Smooth muscle cell (in vitro differentiated cells): ENCODE results near the gene IQCK. TPM values are rescaled to one million over a fixed set of nuclear protein-coding genes. Genes with fewer than 3 reads are reported as not detected.

Experiments used
- DNase-seq: peaks from one replicate; lab custom pipeline; 2025; ENCODE audit not compliant: unreplicated experiment; lab: John Stamatoyannopoulos, UW
- H2AFZ ChIP-seq: fragments of 200-600 bp; sonication (generic); 2 replicates; pipeline ENCODE4 v1.6.0; 2016; ENCODE audit warnings: antibody characterized with exemption, low read depth, mild to moderate bottlenecking
- H3F3A ChIP-seq: fragments of 200-600 bp; sonication (generic); 2 replicates; pipeline ENCODE4 v1.6.0; 2017; ENCODE audit warnings: antibody characterized with exemption, low read depth
- H3K27ac ChIP-seq: fragments of 200-600 bp; sonication (generic); 2 replicates; pipeline ENCODE4 v1.5.1; 2016; ENCODE audit warnings: low read depth, mild to moderate bottlenecking
- H3K27me3 ChIP-seq: fragments of 200-600 bp; sonication (generic); 2 replicates; pipeline ENCODE4 v1.6.1; 2016; ENCODE audit warnings: low read depth, mild to moderate bottlenecking
- H3K36me3 ChIP-seq: fragments of 200-600 bp; sonication (generic); 2 replicates; pipeline ENCODE4 v1.5.1; 2016; ENCODE audit warnings: low read depth
- H3K4me1 ChIP-seq: fragments of 200-600 bp; sonication (generic); 2 replicates; pipeline ENCODE4 v1.5.1; 2016; ENCODE audit warnings: low read depth
- H3K4me2 ChIP-seq: fragments of 200-600 bp; sonication (generic); 2 replicates; pipeline ENCODE4 v1.6.0; 2016; ENCODE audit warnings: mild to moderate bottlenecking
- H3K4me3 ChIP-seq: fragments of 200-600 bp; sonication (generic); 2 replicates; pipeline ENCODE4 v1.5.1; 2016; ENCODE audit warnings: mild to moderate bottlenecking
- H3K79me2 ChIP-seq: fragments of 200-600 bp; sonication (generic); 2 replicates; pipeline ENCODE4 v1.6.0; 2016; ENCODE audit warnings: low read depth, mild to moderate bottlenecking
- H3K9ac ChIP-seq: fragments of 200-600 bp; sonication (generic); 2 replicates; pipeline ENCODE4 v1.6.0; 2016; ENCODE audit warnings: low read depth
- H3K9me3 ChIP-seq: fragments of 200-600 bp; sonication (generic); replicated peaks from 2 replicates; pipeline ENCODE4 v1.5.1; 2016; ENCODE audit warnings: low read depth
- H4K20me1 ChIP-seq: fragments of 200-600 bp; sonication (generic); 2 replicates; pipeline ENCODE4 v1.6.0; 2016; ENCODE audit warnings: low read depth
- CTCF ChIP-seq: fragments of 200-600 bp; sonication (generic); IDR thresholded peaks from 2 replicates; pipeline ENCODE4 v1.5.1; 2017; ENCODE audit warnings: borderline replicate concordance, mild to moderate bottlenecking, antibody characterized with exemption; ENCODE audit not compliant: insufficient read depth, poor library complexity, severe bottlenecking
- WGBS: methylation state at CpG from one replicate; pipeline ENCODE4 v1.1.7; 2016; ENCODE audit warnings: low lambda C conversion rate; 5-methylcytosine and 5-hydroxymethylcytosine counted together
- polyA plus RNA-seq: library from polyadenylated mRNA; unstranded; fragments of >200 nt; fragmentation: Nextera tagmentation; extraction: Ambion mirVana; gene quantifications from 2 replicates; pipeline ENCODE4 v1.2.1, GENCODE V29; 2016
- total RNA-seq: library from RNA; depleted of rRNA; stranded (reverse); fragments of >200 nt; gene quantifications from 2 replicates; pipeline ENCODE4 v1.2.3, GENCODE V29; 2014

Gene IQCK
- total and polyA plus RNA-seq, 2 experiments from 2014 or later = 11.2 to 14.6 TPM

- Histone ChIP-seq H3K9ac (no peak overlapping the region), H4K20me1 (peaks cover 15% of the 10 kb centered on the region)
- no peak for DNase-seq
Measured at GRCh38 chr16:19868421-19868820, 150.3 kb downstream of the IQCK start.

GRCh38 chr16:19871721-19872120, 153.7 kb downstream of the IQCK start:
- Histone ChIP-seq H3K9ac (no peak overlapping the region), H3K4me3 (no peak overlapping the region), H4K20me1 (peaks cover 29% of the 10 kb centered on the region), H3K4me2 (no peak overlapping the region), H2AFZ (no peak overlapping the region), H3K27me3 (no peaks in the 10 kb centered on the region), H3K36me3 (no peaks in the 10 kb centered on the region), H3K9me3 (no peaks in the 10 kb centered on the region), H3K4me1 (peaks cover 9% of the 10 kb centered on the region), H3F3A (no peaks in the 10 kb centered on the region), H3K79me2 (peaks cover 2% of the 10 kb centered on the region), H3K27ac (no peak overlapping the region)
- 93% methylated on average over 20 of the region's 20 CpGs for WGBS
- DNase-seq = no peak
- TF ChIP-seq CTCF = no peak

More at GRCh38 chr16:19868421-19868820, 150.3 kb downstream of the IQCK start:
- no peak overlapping the region for H3K4me3 ChIP-seq
- H3K4me1 ChIP-seq = no peaks in the 10 kb centered on the region
- H3K79me2 ChIP-seq = no peaks in the 10 kb centered on the region
- no peaks in the 10 kb centered on the region for H3K27me3 ChIP-seq
- WGBS = 88% methylated on average over 9 of the region's 9 CpGs
- H3F3A ChIP-seq = no peaks in the 10 kb centered on the region
- H3K27ac ChIP-seq = no peak overlapping the region
- H3K36me3 ChIP-seq = no peaks in the 10 kb centered on the region
- H3K4me2 ChIP-seq = no peak overlapping the region
- no peaks in the 10 kb centered on the region for H3K9me3 ChIP-seq
- no peak overlapping the region for H2AFZ ChIP-seq
- no peak for TF ChIP-seq CTCF

- no peak overlapping the region for H3K4me2 ChIP-seq
- H2AFZ ChIP-seq = no peak overlapping the region
- 97% methylated on average over 33 of the region's 33 CpGs for WGBS
- H3K36me3 ChIP-seq = no peaks in the 10 kb centered on the region
- no peak for TF ChIP-seq CTCF
- H3K4me3 ChIP-seq = no peak overlapping the region
- H4K20me1 ChIP-seq = peaks cover 25% of the 10 kb centered on the region
- no peak for DNase-seq
- H3K27me3 ChIP-seq = no peaks in the 10 kb centered on the region
- no peak overlapping the region for H3K27ac ChIP-seq
- no peaks in the 10 kb centered on the region for H3K9me3 ChIP-seq
- H3K4me1 ChIP-seq = peaks cover 9% of the 10 kb centered on the region
- H3K9ac ChIP-seq = no peak overlapping the region
- H3F3A ChIP-seq = no peaks in the 10 kb centered on the region
- peaks cover 5% of the 10 kb centered on the region for H3K79me2 ChIP-seq
Measured at GRCh38 chr16:19872179-19872863, 154.2 kb downstream of the IQCK start.

GRCh38 chr16:19872935-19873334, 154.9 kb downstream of the IQCK start:
- 89% methylated on average over 12 of the region's 12 CpGs for WGBS
- Histone ChIP-seq H3K36me3 (no peaks in the 10 kb centered on the region), H3K4me2 (no peak overlapping the region), H3K27me3 (no peaks in the 10 kb centered on the region), H3K27ac (no peak overlapping the region), H2AFZ (no peak overlapping the region), H3F3A (no peaks in the 10 kb centered on the region), H3K79me2 (peaks cover 5% of the 10 kb centered on the region), H3K4me1 (peaks cover 9% of the 10 kb centered on the region), H3K9me3 (no peaks in the 10 kb centered on the region), H4K20me1 (peaks cover 25% of the 10 kb centered on the region), H3K9ac (no peak overlapping the region), H3K4me3 (no peak overlapping the region)
- no peak for DNase-seq
- TF ChIP-seq CTCF = no peak
